GM19328 (cell line): ENCODE data around the gene AUTS2.

Source experiments
- ATAC-seq: cut with Tn5 transposase; IDR thresholded peaks from one replicate; pipeline ENCODE4 v1.9.1; 2021; ENCODE audit warnings: mild to moderate bottlenecking, moderate library complexity; ENCODE audit not compliant: unreplicated experiment

The AUTS2 gene

GRCh38 chr7:69654381-69654780, 56.1 kb downstream of the AUTS2 start:
- ATAC-seq = no peak

- ATAC-seq = no peak
Observed at GRCh38 chr7:69654849-69655707, 56.8 kb downstream of the AUTS2 start.

- ATAC-seq = no peak
Observed at GRCh38 chr7:69656077-69656476, 57.8 kb downstream of the AUTS2 start.

- ATAC-seq = no peak
Observed at GRCh38 chr7:69656890-69657289, 58.6 kb downstream of the AUTS2 start.

DNA sequence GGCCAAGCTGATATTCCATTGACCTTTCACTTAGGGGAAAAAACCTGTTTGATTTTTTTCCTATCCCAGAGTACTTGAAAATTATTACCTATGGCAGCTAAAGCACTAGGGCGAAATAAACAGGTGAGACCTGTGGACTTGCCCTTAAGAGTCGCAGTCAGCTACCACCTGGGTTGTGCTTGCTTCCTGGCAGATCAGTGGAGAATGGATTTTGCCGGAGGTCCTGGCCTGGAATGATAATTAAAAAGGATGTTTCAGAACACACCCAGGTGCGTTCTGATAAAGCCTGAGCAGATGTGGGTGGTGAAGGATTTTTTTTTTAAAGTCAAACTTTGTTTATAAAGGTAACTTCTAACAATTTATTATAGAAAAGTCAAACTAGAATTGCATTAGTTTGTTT, 59.1 kb downstream of the AUTS2 start:
- ATAC-seq = no peak

GRCh38 chr7:69657985-69658384, 59.7 kb downstream of the AUTS2 start:
- ATAC-seq = no peak

- ATAC-seq = no peak
Observed at GRCh38 chr7:69659983-69660382, 61.7 kb downstream of the AUTS2 start.

- ATAC-seq = no peak
Observed at GRCh38 chr7:69661342-69661741, 63.1 kb downstream of the AUTS2 start.

GRCh38 chr7:69663911-69664832, 65.9 kb downstream of the AUTS2 start:
- ATAC-seq = no peak

- ATAC-seq = no peak
Observed at GRCh38 chr7:69665369-69665768, 67.1 kb downstream of the AUTS2 start.

DNA sequence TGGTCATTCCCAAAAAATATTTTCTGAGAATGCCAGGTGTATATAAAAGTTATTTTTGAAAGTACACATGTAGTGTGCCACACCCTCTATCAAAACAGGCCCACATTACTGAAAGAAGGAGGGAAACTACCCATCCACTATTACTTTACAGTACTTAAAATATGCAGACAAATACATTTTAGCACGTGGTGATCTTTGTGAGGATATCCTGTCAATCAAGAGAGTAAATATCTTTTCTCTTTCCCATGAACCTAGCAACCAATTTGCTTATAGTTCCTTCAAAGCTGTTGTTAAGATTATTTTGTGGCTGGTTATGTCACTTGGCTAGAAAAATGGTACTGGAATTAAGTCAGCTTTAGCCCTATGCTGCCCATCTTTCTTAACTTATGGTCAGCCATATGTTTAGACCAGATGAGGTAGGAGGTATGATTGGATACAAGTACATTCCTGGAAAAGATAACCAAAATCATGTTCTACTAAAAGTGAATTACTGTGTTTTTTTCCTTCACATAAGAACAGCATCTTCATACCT, 70.1 kb downstream of the AUTS2 start:
- ATAC-seq = no peak

- no peak for ATAC-seq
Observed at GRCh38 chr7:69670701-69671100, 72.4 kb downstream of the AUTS2 start.

DNA sequence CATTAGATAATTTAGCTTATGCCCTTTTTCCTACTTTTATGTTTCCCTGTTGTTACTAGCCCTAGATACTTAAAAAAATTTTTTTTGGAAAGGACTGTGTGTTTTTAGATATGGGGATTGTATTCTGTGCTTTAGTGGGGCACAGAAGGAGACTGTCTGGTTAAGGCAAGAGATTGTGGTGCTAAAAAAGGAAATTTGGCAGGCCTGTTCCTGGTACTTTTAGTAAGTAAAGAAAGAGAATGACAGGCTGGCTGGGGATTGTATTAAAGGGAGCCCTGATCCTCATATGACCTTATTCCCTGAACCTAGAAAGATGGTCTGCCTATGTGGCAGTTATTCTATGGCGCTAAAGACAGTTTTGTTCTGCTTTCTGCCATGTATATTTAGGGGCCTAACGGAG, 74.8 kb downstream of the AUTS2 start:
- no peak for ATAC-seq

DNA sequence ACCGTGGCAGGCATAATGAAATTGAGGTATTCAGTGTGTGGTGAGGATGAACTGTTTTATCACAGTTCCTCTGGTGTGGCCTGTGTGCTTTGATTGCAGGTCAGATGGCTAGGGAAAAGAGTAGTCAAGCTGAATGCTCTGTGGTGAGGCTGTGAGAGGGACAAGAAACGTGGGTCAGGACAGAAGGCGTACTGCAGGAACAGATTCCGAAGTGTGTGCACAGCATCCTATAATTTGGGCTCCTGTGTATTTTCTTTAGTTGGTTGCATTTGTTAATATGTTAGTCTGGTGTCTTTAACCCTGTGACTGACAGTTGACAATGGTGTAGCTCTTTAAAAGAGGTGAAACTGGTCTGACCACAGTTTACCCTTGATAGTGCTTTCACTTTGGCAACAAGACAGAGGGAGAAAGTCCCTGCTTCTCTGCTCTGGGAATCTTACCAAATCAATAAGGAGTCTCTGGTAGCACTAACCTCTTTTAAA, 76.5 kb downstream of the AUTS2 start:
- ATAC-seq = peak; percentile 74

- ATAC-seq = no peak
Observed at GRCh38 chr7:69676247-69676646, 78.0 kb downstream of the AUTS2 start.

GRCh38 chr7:69677054-69677852, 79.0 kb downstream of the AUTS2 start:
- no peak for ATAC-seq

DNA sequence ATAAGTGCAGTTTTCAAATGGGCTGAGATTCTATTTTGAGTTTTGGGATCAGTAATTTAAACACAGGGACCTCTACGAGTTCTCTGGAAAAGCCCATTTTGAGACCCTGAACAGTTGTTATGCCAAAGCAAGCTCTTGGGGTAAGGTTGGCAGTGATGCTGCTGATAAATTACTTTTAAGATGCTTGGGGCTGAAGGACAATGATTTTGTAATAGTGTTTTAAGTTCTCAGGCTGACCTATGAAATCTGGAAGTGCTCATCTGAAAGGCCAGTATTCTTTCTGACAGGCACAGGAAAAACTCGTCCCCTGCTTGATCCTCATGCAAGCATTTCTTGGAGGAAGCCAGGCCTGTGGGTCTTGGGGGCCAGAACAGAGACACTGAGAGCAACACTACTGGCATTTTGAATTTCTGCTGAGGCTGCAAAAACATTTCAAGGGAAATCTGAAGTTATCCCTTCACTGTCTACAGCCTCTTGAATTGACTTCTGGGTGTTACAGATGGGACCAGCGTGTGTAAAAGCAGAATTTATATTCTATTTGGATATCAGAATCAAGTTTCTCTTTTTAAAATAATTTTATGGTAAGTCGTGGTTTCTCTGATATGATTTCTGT, 79.7 kb downstream of the AUTS2 start:
- no peak for ATAC-seq

- ATAC-seq = no peak
Observed at GRCh38 chr7:69678494-69679187, 80.4 kb downstream of the AUTS2 start.

DNA sequence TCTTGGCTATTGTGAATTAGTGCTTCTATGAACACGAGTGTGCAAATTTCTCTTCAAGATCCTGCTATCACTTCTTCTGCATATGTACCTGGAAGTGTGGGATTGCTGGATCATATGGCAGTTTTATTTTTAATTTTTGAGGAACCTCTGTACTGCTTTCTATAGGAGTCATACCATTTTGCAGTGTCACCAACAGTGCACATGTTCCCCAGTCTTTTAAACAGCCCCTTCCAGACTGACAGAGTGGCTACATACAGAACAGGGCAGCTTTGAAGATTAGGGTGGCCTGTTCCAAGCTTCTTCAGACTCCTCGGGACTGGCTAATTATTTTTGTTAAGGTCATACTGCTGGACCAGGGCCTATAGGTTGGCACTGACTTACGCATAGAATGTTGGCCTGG, 82.9 kb downstream of the AUTS2 start:
- no peak for ATAC-seq

- ATAC-seq = no peak
Observed at GRCh38 chr7:69682518-69682917, 84.2 kb downstream of the AUTS2 start.
